Daoy (cell line): ENCODE results near the gene SYNJ1. TPM values are rescaled to one million over a fixed set of nuclear protein-coding genes. Genes with fewer than 3 reads are reported as not detected.

ENCODE experiments used
- total RNA-seq: library from RNA; depleted of rRNA; stranded (reverse); fragments of >200 nt; shearing (Covaris generic); gene quantifications from 2 replicates; pipeline ENCODE4 v1.2.3, GENCODE V29; 2014; rRNA removed

Gene SYNJ1
- total RNA-seq, 1 experiment from 2014 or later, result 8.7 TPM

Other genes with a start within 250 kb of the SYNJ1 start
- 2.9 TPM in 1 of 2 replicates, not detected in the other for gene TCP10L, start 142.5 kb downstream of the SYNJ1 start, total RNA-seq
- gene CFAP298, start 115.6 kb downstream of the SYNJ1 start, total RNA-seq, result 90.3 and 113 TPM in 2 replicates
- 39.9 and 46.1 TPM in 2 replicates for gene PAXBP1, start 43.7 kb upstream of the SYNJ1 start, total RNA-seq